H1 (cell line): ENCODE results near the gene SNX33. TPM values are rescaled to one million over a fixed set of nuclear protein-coding genes. Genes with fewer than 3 reads are reported as not detected.

Experiments used
- CTCF ChIA-PET: fragments of 300-600 bp; sonication (Branson Sonifier 250); formaldehyde crosslinking; loops from one replicate; lab custom pipeline; 2021; ENCODE audit not compliant: partially characterized antibody; lab: Charles Lee
- POLR2A ChIA-PET: fragments of 300-600 bp; sonication (Branson Sonifier 250); formaldehyde crosslinking; loops from one replicate; lab custom pipeline; 2021; ENCODE audit warnings: inconsistent platforms; ENCODE audit not compliant: partially characterized antibody; lab: Charles Lee
- DNase-seq, 2 experiments: peaks; one replicate each; pipeline versions ENCODE4 v3.0.0 to v3.0.0-alpha.2; 2010 to 2022; ENCODE audit warnings: low spot score in 2 of 2, low read depth in 1 of 2, mixed read lengths in 1 of 2
- FAIRE-seq: peaks from 2 replicates; lab custom pipeline; 2011; peaks lifted over from hg19 to GRCh38; lab: Jason Lieb, UNC
- H2AFZ ChIP-seq: 2 replicates; pipeline ENCODE4 v1.8.1; 2012; ENCODE audit warnings: low read length, inconsistent platforms
- H2AK5ac ChIP-seq: 2 replicates; pipeline ENCODE4 v1.6.1; 2013; ENCODE audit warnings: low read depth, low read length
- H2BK120ac ChIP-seq: replicated peaks from 2 replicates; pipeline ENCODE3; 2013; ENCODE audit warnings: low read depth, low read length, inconsistent platforms
- H2BK12ac ChIP-seq: 2 replicates; pipeline ENCODE4 v1.6.1; 2013; ENCODE audit warnings: low read depth, low read length
- H2BK15ac ChIP-seq: 2 replicates; pipeline ENCODE4 v1.6.1; 2013; ENCODE audit warnings: low read length
- H2BK20ac ChIP-seq: 2 replicates; pipeline ENCODE4 v1.6.1; 2013; ENCODE audit warnings: low read length
- H2BK5ac ChIP-seq: 2 replicates; pipeline ENCODE4 v1.6.1; 2013; ENCODE audit warnings: low read depth, low read length
- H3K14ac ChIP-seq: 2 replicates; pipeline ENCODE4 v1.6.1; 2013; ENCODE audit warnings: inconsistent platforms; ENCODE audit not compliant: insufficient read length
- H3K18ac ChIP-seq: 2 replicates; pipeline ENCODE4 v1.6.1; 2013; ENCODE audit warnings: low read length; ENCODE audit errors: extremely low read depth
- H3K23ac ChIP-seq: 2 replicates; pipeline ENCODE4 v1.6.1; 2013; ENCODE audit warnings: inconsistent platforms; ENCODE audit not compliant: insufficient read length
- H3K23me2 ChIP-seq: 2 replicates; pipeline ENCODE4 v1.6.1; 2013; ENCODE audit warnings: low read depth, low read length
- H3K27ac ChIP-seq: 2 replicates; pipeline ENCODE4 v1.6.1; 2011; ENCODE audit warnings: low read depth, low read length, inconsistent platforms
- H3K27me3 ChIP-seq, 4 experiments: replicated peaks in 1 of 4; 1 replicate in 1 of 4; 2 replicates in 3 of 4; pipeline versions ENCODE4 v1.6.1 to v1.8.1; 2011 to 2013; ENCODE audit warnings: low read length in 3 of 4, mild to moderate bottlenecking in 3 of 4, inconsistent platforms in 2 of 4, mixed read lengths in 2 of 4, moderate library complexity in 1 of 4; ENCODE audit not compliant: control insufficient read depth in 3 of 4, insufficient read depth in 3 of 4; ENCODE audit errors: extremely low read depth in 1 of 4
- H3K36me3 ChIP-seq, 4 experiments: 2 replicates each; pipeline versions ENCODE4 v1.6.1 to v1.8.1; 2011 to 2013; ENCODE audit warnings: mild to moderate bottlenecking in 4 of 4, low read length in 3 of 4, moderate library complexity in 2 of 4, control low read depth in 1 of 4, inconsistent platforms in 1 of 4; ENCODE audit not compliant: insufficient read depth in 4 of 4, control insufficient read depth in 2 of 4
- H3K4ac ChIP-seq: replicated peaks from 2 replicates; pipeline ENCODE3; 2013; ENCODE audit warnings: low read length, low read depth, mixed read lengths, inconsistent platforms; ENCODE audit not compliant: insufficient read length
- H3K4me1 ChIP-seq, 4 experiments: replicated peaks in 1 of 4; 1 replicate in 1 of 4; 2 replicates in 3 of 4; pipeline versions ENCODE4 v1.6.1 to v1.8.1; 2011 to 2013; ENCODE audit warnings: low read length in 3 of 4, inconsistent platforms in 2 of 4, mixed read lengths in 1 of 4; ENCODE audit not compliant: insufficient read depth in 4 of 4, control insufficient read depth in 3 of 4
- H3K4me2 ChIP-seq, 2 experiments: 2 replicates each; pipeline versions ENCODE4 v1.6.1 to v1.8.1; 2011 to 2013; ENCODE audit warnings: low read depth in 2 of 2, low read length in 2 of 2, control low read depth in 1 of 2, inconsistent platforms in 1 of 2, mild to moderate bottlenecking in 1 of 2; ENCODE audit not compliant: insufficient read depth in 1 of 2
- H3K4me3 ChIP-seq, 4 experiments: fragments of 200-600, 300-600 bp in 1 of 4; sonication (generic), shearing (Covaris generic), sonication (Bioruptor Twin) in 1 of 4; 2 replicates each; pipeline versions ENCODE4 v1.5.1 to v1.8.1; 2011 to 2016; ENCODE audit warnings: low read length in 4 of 4, low read depth in 3 of 4, control low read depth in 2 of 4, inconsistent platforms in 2 of 4, mild to moderate bottlenecking in 2 of 4, mixed read lengths in 1 of 4, moderate library complexity in 1 of 4; ENCODE audit not compliant: insufficient read depth in 2 of 4; ENCODE audit errors: extremely low read depth in 1 of 4
- H3K56ac ChIP-seq: replicated peaks from 2 replicates; pipeline ENCODE3; 2013; ENCODE audit warnings: low read depth, mild to moderate bottlenecking, mixed read lengths, low read length, inconsistent platforms; ENCODE audit not compliant: insufficient read length
- H3K79me1 ChIP-seq: 2 replicates; pipeline ENCODE4 v1.6.1; 2013; ENCODE audit warnings: low read depth, low read length, control low read depth
- H3K79me2 ChIP-seq, 2 experiments: 2 replicates each; pipeline versions ENCODE4 v1.6.1 to v1.8.1; 2012 to 2013; ENCODE audit warnings: low read length in 2 of 2, mild to moderate bottlenecking in 2 of 2, inconsistent platforms in 1 of 2; ENCODE audit not compliant: insufficient read depth in 2 of 2, control insufficient read depth in 1 of 2
- H3K9ac ChIP-seq, 4 experiments: replicated peaks in 1 of 4; 1 replicate in 1 of 4; 2 replicates in 3 of 4; pipeline versions ENCODE4 v1.6.1 to v1.8.1; 2011 to 2013; ENCODE audit warnings: low read depth in 3 of 4, low read length in 3 of 4, control low read depth in 2 of 4, mild to moderate bottlenecking in 2 of 4, moderate library complexity in 2 of 4, inconsistent platforms in 1 of 4; ENCODE audit errors: extremely low read depth in 1 of 4
- H3K9me3 ChIP-seq, 2 experiments: 2 replicates each; pipeline versions ENCODE4 v1.6.1 to v1.8.1; 2012 to 2013; ENCODE audit warnings: mild to moderate bottlenecking in 2 of 2, moderate library complexity in 2 of 2, control low read depth in 1 of 2, inconsistent platforms in 1 of 2, low read depth in 1 of 2, low read length in 1 of 2, mixed read lengths in 1 of 2; ENCODE audit not compliant: insufficient read depth in 2 of 2
- H4K20me1 ChIP-seq, 2 experiments: replicated peaks in 1 of 2; 2 replicates each; pipeline versions ENCODE3 to v1.8.1; 2011 to 2013; ENCODE audit warnings: inconsistent platforms in 2 of 2, low read length in 2 of 2, mild to moderate bottlenecking in 1 of 2; ENCODE audit not compliant: insufficient read depth in 2 of 2, control insufficient read depth in 1 of 2
- H4K5ac ChIP-seq: 2 replicates; pipeline ENCODE4 v1.6.1; 2013; ENCODE audit warnings: low read length, low read depth, mixed read lengths, inconsistent platforms; ENCODE audit not compliant: insufficient read length
- H4K8ac ChIP-seq: 2 replicates; pipeline ENCODE4 v1.8.0; 2013; ENCODE audit warnings: mild to moderate bottlenecking, moderate library complexity, low read length, inconsistent platforms; ENCODE audit not compliant: insufficient read depth; ENCODE audit errors: extremely low read depth
- H4K91ac ChIP-seq: replicated peaks from 2 replicates; pipeline ENCODE3; 2013; ENCODE audit warnings: low read length, mixed read lengths, inconsistent platforms; ENCODE audit not compliant: insufficient read length
- CHD1 ChIP-seq: IDR thresholded peaks from 2 replicates; pipeline ENCODE4 v1.6.1; 2012; ENCODE audit warnings: low read depth, low read length, improper control_type of control experiment
- SRF ChIP-seq: IDR thresholded peaks from 2 replicates; pipeline ENCODE4 v1.6.1; 2011; ENCODE audit warnings: mild to moderate bottlenecking, low read depth, low read length, moderate library complexity
- TCF12 ChIP-seq: IDR thresholded peaks from 2 replicates; pipeline ENCODE4 v1.6.1; 2011; ENCODE audit warnings: low read depth, mild to moderate bottlenecking, low read length
- WGBS, 2 experiments: shearing (Covaris generic) in 1 of 2; methylation state at CpG; one replicate each; pipeline versions ENCODE4 v1.1.6 to v1.1.7; 2013 to 2015; ENCODE audit warnings: low lambda C conversion rate in 2 of 2, mixed read lengths in 2 of 2, inconsistent platforms in 1 of 2, low coverage in 1 of 2, missing lambda C conversion rate in 1 of 2; ENCODE audit not compliant: insufficient replicate concordance in 2 of 2, insufficient coverage in 1 of 2, insufficient read length in 1 of 2; ENCODE audit errors: extremely low coverage in 1 of 2, missing lambda C conversion rate in 1 of 2; 5-methylcytosine and 5-hydroxymethylcytosine counted together
- polyA plus RNA-seq, 7 experiments: library from polyadenylated mRNA; depleted of rRNA in 3 of 7; stranded (reverse) in 5 of 7; unstranded in 2 of 7; fragments of >200 nt in 5 of 7; fragments of 200-250 nt in 2 of 7; gene quantifications; 1 replicate in 5 of 7; 2 replicates in 1 of 7; 4 replicates in 1 of 7; pipeline versions ENCODE4 v1.2.1 to v1.2.3, GENCODE V29; 2011 to 2013; ENCODE audit warnings: missing spikeins in 2 of 7, mixed read lengths in 2 of 7
- total RNA-seq: library from RNA; stranded (reverse); fragmentation: NEBNext Ultra II Directional; extraction: Animal tissue kit (Norgen Biotek cat#: 25700); gene quantifications from 2 replicates; pipeline ENCODE4 v1.2.1, GENCODE V29; 2021

The SNX33 gene
- total and polyA plus RNA-seq, 2 of the 8 experiments (the other 6 are each of a cell fraction or from before 2014, with no cell fraction given): 14.3 to 22.9 TPM

- H2BK15ac ChIP-seq: no peak overlapping the region
These were observed 27.5 kb upstream of the SNX33 start for GRCh38 chr15:75620058-75620820.

More at GRCh38 chr15:75620058-75620820, 27.5 kb upstream of the SNX33 start:
- H2BK12ac ChIP-seq: no peak overlapping the region
- no peaks in the 10 kb centered on the region for H3K9me3 ChIP-seq
- H4K91ac ChIP-seq: no peak overlapping the region
- 75% methylated on average over 4 of the region's 4 CpGs; no CpG with 5 or more reads in 1 of the 2 experiments for WGBS, 2 experiments
- no peak overlapping the region for H3K9ac ChIP-seq
- no peak overlapping the region for H4K8ac ChIP-seq
- no peak overlapping the region for H3K4ac ChIP-seq
- H3K27me3 ChIP-seq: no peaks in the 10 kb centered on the region
- FAIRE-seq (no peak), DNase-seq (no peak)
- H3K23ac ChIP-seq: no peak overlapping the region
- H3K4me3 ChIP-seq: no peak overlapping the region
- no peak overlapping the region for H3K4me2 ChIP-seq
- H3K23me2 ChIP-seq: peaks cover 1% of the 10 kb centered on the region
- no peak overlapping the region for H2BK20ac ChIP-seq
- no peak overlapping the region for H2BK5ac ChIP-seq
- POLR2A ChIA-PET: interaction anchor here (0.5 to 2.0 kb wide), 4 partner anchors 9 to 285 kb away, joined by 3 to 6 read pairs (median 4); partner anchors contain the start of genes COMMD4 and IMP3
- no peaks in the 10 kb centered on the region for H3K4me1 ChIP-seq
- no peak overlapping the region for H3K14ac ChIP-seq
- no peak overlapping the region for H3K56ac ChIP-seq
- no peak overlapping the region for H2BK120ac ChIP-seq
- no peak overlapping the region for H3K27ac ChIP-seq
- no peaks in the 10 kb centered on the region for H3K79me2 ChIP-seq
- TF ChIP-seq CHD1: no peak
- no peak for TF ChIP-seq TCF12
- TF ChIP-seq SRF: no peak
- no peak overlapping the region for H4K5ac ChIP-seq
- H3K79me1 ChIP-seq: no peaks in the 10 kb centered on the region; the same call in 1 of the 2 replicates
- H4K20me1 ChIP-seq: no peaks in the 10 kb centered on the region
- H2AK5ac ChIP-seq: no peak overlapping the region
- no peak overlapping the region for H2AFZ ChIP-seq
- H3K36me3 ChIP-seq: peaks cover 6 to 27% (median 16%) of the 10 kb centered on the region in 4 experiments
- CTCF ChIA-PET: interaction anchor here (0.6 to 2.8 kb wide), 10 partner anchors 12 to 152 kb away, joined by 3 to 13 read pairs (median 4); no protein-coding TSS in a partner anchor
- no peak overlapping the region for H3K18ac ChIP-seq
